ENCODE data around the gene ERFE.

Gene ERFE

DNA sequence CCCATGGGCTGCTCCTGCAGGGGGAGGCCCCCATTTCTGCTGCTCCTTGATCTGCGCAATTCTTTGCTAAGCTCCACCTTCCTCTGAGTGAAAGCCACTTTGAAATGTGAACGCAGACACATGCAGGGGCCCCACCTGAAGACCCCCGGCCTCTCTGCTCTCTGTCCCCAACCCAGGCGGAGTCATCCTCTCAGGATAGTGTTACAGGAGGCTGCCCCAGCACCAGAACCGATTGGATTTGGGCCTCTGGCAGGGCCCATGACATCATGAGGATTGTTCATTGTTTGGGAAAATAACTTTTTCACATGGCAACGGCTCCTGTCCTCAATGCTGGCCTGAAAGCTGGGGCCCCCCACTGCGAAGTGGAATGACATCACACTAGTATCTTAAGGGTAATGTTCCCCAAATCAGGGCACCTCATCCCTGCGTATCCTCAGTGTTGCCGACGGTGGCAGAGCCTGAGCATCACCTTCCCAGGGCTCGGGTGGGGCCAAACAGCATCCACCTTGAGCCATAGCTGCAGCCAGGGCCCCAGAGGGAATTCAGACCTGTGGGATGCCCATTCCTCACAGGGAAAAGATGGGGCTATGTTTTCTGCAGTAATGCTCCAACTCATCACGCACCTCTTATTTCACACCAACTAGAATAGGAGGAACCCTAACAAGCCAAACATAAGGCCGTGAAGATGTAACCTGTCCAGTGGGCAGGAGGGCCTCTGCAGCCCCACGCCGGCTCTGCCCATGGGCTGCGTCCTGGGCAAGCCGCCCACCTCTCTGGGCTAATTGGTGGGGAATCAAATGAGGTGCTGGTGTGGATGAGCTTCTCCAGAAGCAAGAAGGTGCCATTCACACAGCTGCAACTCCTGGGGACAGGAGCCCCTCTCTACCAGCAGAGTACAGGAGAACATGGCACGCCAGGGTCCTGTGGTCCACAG, 2.7 kb upstream of the ERFE start:
- no peak for DNase-seq

DNA sequence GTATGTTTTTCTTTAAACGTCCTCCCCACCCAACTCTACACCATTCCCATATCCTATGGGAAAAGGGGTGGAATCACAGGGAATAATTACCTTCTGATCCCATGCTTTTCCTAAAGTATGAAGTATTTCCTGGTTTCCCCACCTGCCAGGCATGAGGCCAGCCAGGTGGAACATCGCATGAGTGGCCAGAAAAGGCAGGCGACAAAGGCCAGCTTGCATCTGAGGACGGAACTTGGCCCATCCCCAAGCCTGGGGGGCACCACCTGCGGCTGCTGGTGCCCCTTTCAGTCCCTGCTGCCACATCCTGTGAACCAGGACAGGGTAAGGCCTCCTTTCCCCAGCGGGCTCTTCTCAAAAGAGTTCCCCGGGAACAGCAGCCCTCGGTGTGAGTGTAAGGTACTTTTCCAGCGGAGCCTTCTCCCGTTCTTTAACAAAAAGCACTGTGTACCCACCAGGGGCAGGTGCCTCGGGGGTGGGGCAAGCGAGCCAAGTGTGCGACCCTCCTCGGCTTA, 1.2 kb upstream of the ERFE start:
- DNase-seq = no peak

DNA sequence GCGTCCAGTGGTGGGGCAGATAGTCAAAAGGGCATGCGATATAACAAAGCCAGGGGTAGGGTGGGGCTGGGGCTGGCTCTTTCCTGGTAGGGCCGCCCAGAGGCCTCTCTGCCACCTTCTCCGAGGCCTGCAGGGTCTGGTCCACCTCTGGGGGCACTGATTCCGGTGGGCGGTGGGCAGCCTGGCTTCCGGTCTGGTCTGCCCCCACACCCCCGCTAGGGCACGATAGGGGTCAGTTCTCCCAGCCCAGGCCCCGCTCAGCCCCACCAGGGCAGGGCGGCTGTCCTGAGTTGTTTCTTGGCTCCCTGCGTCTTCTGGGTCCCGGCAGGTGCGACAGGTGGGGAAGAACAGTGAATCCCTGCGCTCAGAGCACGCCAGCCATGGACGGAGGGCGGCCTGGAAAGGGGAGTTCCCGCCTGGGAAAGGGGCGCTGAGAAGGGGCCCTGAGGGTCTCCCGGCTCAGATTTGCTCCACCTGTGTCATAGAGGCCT, 707 bp upstream of the ERFE start:
- no peak for DNase-seq

DNA sequence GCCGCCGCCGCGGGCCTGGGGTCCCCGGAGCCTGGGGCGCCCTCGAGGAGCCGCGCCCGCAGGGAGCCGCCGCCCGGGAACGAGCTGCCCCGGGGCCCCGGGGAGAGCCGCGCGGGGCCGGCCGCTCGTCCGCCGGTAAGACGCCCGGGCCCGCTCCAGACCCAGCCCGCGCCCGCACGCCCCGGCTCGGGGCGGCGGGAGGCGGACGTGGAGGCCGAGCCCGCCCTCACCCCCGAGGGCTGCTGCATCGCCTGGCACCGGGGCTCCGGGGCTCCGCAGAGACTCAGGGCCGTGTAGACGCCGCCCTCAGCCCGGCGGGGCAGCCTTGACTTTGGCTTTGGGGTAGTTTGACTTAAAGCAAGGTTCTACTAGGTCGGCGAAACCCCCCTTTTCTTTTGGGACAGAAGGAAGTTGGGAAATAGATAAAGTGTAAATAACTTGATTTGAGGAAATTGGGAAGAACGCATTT, 335 bp downstream of the ERFE start:
- no peak for DNase-seq

DNA sequence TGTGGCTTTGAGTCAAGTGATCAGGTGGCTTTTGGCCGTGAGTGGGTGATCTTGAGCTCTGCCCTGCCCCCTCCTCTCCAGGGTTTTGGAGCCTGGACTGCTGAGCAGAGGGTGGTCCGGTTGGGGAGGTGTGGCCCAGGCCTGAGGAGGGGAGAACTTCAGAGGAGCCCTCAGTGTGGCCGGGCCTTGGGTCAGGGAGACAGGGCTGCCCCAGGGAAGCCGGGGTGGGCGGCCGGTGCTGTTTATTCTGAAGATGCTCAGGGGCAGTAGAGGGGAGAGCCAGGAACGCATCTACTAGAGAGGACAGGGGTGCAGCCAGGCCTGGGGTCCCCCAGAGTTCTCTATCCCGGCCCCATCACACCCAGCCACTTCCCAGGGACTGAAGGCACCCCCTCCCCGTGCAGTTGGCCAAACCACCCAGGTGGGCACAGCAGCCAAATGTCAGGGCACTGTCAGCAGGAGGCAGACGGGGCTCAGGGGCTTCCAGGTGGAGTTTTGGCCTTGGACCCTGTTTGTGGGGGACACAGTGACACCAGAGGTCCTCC, 963 bp downstream of the ERFE start:
- DNase-seq = no peak

DNA sequence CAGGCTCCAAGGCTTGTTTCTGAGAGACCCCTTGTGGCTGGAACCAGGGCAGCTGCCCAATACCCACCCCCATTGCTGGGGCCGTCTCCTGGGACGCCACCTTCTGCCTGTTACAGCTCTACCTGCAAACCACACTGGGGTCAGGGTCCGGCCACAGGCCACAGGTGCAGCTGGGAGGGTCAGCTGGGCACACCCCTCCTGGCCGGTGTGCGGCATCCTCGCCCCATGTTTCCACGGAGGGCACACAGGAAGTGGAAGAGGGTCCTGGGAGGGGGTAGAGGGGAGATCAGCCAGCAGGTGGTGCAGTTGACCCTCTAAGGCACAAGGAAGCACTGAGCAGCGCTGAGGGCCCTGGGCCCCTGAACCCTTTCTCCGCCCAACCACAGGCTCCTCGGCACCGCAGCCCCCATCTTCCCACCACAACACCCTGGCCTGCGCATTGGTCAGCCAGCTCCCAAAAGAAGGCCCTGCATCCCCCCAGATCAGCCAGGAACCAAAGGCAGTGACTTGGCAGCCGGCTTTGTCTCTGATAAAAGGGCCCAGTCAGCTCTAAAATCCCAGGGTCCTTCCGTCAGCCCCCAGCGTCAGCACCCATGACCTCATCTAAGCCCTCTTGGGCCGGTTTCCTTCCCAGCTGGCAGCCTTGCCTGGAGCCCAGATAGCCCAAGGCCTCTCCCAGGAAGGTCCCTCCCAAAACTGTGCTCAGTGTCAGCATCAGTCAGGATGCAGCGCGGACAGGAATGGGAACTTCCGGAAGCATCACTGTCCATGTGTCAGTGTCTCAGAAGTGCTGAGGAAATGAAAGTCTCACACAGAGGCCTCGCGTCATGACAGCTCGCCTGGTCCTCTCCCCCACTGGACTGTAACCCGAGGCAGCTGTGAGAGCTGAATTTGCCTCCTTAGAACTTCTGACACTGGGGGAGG, 1.7 kb downstream of the ERFE start:
- DNase-seq = no peak

DNA sequence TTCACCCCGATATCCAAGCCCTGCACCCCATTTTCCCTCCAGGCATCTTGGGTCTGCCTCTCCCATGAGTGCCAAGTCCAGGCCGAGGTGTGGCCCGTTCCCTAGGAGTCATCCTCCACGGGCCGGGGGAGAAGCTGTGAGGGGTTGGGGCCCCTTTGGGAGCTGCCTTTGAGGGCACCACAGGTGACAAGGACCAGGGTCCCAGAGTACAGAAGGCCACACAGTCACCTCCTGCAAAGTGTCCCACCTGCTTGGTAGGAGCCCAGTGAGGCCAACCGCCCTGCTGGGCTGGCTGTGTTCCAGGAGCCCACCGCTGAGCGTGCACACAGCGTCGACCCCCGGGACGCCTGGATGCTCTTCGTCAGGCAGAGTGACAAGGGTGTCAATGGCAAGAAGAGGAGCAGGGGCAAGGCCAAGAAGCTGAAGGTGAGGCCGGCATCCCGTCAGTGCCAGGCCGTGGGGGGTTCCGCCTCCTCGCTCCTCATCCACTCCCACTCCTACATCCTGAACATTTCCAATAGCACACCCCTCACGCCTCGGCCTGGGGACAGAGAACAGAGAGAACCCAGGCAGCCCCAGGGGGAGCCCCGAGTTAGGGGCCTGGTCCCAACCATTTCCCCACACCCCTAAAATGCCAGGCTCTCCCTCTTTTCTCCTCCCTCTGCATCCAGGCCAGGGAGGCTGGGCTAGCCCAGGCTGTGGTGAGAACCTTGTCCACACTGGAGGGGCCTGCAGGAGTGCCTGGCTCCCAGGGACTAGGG, 2.7 kb downstream of the ERFE start:
- DNase-seq = no peak

DNA sequence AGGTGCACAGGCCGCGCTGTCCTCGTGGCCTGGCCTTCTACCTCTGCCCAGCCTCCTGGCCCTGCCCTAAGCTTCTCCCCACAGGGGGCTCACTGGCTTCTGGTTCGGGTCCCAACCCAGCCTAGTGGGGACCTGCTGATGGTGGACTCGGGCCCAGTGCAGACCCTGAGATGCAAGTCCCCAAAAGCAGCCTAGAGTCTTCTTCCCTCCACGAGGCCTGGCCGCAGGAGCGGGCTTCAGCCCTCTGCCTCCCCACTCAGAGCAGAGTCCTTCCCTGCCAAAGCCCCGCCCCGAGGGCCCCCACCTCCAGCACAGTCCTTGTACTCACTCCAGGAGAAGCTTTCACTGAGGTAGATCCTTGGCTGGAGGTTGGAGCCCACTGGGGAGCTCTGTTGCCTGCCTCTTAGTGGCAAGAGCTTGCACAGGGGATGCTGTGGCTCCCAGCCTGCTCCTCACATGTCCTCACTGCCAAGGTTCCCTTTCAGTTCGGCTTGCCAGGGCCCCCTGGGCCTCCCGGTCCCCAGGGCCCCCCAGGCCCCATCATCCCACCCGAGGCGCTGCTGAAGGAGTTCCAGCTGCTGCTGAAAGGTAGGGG, 3.6 kb downstream of the ERFE start:
- no peak for DNase-seq

DNA sequence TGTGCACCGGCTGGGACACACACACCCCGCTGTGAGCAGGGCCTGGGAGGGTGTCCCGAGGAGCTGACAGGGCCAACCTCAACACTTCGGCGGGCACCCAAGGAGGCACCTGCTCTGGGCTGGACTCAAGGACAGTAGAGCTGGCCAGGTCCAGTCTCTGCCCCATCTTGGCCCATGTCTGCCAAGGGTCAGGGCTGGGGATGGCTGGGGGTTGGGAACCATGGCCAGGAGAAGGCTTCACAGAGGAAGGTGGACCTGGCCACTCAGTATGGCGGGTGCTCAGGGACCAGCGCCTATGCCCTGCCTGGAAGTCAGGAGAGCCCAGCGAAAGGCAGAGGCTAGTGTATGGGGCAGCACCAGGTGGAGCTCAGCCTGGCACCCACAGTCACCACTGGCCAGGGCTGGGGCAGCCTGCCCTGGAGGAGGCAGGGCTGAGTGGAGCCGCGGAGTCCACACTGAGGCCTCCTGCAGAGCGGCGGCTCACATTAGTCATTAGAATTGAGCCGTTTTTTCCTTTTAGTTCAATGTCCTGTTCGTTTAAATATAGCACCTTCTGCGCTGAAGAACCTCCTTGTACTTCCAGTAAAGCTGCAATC, 4.2 kb downstream of the ERFE start:
- DNase-seq = no peak

DNA sequence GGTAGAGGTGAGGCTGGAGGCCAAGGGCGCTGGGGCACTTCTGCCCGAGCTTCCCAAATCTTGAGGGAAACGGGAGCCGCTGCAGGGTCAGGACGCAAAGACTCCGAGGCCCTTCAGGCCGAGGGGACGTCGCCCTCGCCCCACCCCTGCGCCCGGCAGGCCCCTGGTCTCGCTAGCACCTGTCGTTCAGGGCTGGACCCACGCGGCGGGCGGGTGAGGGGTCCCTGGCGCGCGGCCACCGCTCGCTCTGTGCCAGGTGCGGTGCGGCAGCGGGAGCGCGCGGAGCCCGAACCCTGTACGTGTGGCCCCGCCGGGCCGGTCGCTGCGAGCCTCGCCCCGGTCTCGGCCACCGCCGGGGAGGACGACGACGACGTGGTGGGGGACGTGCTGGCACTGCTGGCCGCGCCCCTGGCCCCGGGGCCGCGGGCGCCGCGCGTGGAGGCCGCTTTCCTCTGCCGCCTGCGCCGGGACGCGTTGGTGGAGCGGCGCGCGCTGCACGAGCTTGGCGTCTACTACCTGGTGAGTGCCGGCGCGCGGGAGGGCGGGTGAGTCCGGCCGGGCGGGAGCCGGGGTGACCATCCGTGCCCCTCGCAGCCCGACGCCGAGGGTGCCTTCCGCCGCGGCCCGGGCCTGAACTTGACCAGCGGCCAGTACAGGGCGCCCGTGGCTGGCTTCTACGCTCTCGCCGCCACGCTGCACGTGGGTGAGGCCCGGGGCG, 4.9 kb downstream of the ERFE start:
- DNase-seq = no peak

DNA sequence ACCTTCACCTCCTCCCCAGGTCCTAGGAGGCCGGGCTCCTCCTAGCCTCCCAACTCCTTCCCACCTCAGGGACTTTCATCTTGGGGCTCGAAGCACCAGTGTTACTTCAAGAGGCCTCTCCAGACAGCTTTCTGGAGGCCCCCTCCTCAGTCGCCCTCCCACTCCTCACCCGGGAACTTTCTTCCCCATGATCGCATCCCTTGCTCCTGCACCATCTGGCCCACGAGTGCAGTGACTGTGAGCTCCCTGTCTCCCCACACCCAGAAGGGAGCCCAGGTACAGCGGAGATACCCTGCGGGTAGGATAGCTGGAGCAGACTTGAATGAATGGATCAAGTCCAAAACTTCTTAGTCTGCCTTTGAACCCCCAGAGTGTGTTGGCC, 6.1 kb downstream of the ERFE start:
- DNase-seq = no peak

DNA sequence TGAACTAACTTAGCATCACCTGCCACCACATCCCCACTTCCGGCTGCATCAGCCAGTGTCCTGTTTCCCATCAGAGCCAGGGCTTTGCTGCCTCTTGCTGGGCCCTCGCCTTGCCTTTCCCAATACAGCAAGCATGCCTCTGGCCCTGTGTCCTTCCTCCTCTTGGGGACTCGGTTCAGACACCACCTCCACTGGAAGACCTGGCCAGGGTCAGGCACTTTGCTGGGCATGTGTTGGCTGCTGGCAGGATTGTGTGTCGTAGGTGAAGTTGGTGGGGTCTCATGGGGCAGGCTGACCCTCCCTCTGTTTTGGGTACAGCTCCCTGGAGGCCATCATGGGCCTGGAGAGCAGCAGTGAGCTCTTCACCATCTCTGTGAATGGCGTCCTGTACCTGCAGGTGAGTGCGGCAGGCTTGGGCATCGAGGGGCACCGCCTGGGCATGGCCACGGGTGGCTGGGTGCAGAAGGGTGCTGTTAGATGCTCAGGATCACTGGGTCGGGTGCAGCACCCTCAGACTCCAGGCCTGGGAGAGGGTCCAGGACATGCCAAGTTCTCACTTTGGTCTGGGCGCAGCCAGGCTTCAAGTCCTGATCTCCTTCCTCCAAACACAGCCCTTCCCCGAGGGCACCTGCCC, 6.6 kb downstream of the ERFE start:
- no peak for DNase-seq

DNA sequence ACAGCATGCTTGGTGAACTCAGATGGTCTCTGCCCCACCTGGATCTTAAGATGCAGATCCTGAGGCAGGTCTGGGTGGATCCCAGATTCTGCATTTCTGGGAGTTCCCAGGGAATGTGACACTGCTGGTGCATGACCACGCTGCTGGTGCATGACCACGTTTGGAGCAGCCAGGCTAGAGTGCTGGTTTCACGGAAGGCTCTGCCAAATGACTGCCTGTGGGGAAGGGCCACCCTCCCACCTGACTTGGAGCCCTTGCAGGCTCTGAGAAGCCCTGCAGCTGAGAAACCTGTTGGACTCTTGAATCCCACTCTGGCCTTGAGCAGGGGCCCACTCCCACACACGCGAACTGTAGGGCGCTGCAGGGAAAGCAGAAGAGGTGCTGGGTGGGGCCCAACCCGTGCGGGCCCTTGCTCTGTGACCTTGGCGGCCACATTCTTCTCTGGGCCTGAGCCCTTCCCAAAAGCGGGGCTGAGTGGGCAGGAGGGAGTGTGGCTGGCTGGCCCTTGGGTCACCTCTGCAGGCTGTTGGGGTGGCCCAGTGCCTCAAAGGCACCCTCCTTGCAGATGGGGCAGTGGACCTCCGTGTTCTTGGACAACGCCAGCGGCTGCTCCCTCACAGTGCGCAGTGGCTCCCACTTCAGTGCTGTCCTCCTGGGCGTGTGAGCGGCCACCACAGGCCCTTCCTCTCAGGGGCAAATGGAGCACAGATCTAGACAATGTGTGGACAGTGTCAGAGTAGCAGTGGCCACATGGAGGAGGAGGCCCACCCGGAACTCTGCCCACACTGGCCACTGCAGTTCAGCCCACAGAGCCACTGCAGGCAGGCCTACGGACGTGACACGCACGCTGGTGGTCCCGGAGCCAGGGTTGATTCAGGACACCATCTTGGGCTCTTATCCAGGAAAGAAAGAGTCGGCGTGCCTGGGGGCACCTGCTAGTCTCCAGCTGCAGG, 7.9 kb downstream of the ERFE start:
- no peak for DNase-seq

DNA sequence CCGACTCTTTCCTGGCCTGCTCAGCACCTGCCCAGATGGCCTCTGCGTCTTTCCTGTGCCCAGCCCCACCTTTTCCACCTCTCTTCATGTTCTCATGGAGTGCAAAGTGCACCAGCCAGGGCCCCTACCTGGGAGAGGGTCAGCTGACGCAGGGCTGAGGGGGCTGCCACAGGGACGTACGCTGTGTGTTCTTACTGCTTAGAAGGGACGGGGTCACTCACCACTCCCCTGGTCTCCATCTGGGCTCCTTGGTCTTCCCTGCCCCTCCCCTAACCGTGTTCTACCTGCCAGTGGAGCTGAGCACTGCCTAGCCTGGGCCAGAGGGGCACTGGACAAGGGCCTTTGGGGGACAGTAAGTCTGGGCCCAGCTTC, 8.6 kb downstream of the ERFE start:
- no peak for DNase-seq

DNA sequence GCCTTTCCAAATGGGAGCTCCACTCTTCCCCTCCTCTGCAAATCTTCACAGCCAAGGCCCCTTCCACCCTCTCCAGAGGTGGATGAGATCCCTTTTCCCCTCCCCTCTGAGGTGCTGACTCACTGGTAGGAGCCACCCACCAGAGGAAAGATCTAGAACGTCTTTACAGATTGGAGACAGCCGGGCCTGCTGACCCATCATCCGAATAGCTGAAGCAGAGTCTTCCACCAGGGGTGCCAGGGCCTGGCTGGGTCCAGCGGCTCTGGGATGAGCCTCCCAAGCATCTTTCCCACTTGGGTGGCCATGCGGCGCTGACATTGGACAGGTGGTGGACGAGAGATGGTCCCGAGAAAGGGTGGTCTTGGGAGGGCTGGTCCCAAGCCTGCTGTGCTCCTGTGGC, 9.0 kb downstream of the ERFE start:
- no peak for DNase-seq

DNA sequence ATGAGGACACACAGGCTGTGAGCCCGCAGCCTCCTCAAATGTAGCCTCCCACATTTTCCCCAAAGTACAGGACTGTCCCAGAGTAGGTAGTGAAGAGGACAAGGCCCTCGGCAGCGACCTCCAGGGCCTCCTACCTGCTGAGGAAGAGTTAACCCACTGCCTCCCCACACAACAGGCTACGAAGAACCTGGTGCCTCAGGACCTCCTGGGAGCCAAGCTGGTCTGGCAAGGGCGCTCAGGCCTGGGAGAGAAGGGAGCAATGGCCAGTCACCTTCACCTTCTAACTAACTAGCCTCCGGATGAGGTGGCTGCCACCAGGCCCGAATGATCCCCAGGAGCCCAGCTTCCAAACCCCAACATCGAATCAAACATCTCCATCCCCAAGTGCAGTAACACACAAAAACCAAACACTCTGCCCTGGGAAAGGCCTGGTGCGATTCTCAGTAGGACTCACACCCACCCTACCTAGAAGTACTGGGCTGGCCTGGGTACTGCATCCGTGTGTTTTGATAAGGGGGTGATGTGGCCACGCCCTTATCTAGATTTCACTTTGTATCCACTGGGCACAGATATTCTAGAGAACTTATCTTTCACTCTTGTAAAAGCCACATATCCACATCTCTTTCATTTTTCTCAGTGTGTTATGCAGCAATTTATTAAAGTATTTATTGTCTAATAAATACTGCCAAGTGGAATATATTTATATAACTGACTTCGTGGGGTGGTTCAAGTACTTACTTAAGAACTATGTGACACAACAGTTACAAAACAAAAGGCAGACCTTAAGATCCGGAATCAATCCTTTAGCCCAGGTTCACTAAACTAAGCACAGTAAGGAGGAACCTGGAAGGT, 9.7 kb downstream of the ERFE start:
- no peak for DNase-seq

DNA sequence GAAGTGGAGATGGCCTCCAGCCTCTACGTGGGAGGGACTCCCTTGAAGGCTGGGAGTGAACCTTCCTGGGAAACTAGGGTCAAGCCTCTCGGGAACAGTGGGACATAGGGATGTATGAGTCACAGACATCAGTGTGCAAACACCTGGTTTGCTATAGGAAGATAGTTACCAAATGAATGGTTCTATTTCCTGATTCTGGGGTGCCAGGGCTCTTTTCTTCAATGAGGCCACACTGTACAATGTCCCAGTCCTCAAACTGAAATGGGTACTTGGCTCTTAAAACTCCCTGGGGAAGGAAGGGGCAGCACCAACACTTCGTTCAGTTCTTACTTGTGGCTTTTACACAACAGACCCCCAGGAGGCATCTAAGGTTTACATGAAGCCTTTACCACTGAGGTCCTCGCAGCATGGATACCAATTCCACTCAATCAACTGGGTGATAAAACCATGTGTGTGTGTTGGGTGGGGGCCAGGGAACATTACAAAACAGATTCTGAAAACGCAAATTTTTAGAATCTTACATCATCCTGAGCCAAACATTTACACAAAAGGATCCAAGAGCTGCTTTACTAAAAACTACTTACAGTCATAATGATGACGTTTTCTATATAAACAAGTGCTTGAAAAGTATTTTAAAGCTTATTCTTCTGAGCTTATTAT, 10.4 kb downstream of the ERFE start:
- no peak for DNase-seq

All from T-helper 9 cell (primary cell).